Left renal pelvis (tissue), 4 donors: ENCODE results near the gene FSIP1. TPM values are rescaled to one million over a fixed set of nuclear protein-coding genes. Genes with fewer than 3 reads are reported as not detected.

ENCODE experiments used
- DNase-seq, 4 donors: peaks; one replicate each; pipeline ENCODE4 v3.0.0-alpha.2; 2013; ENCODE audit warnings: low read depth in 4 of 4, low spot score in 3 of 4
- polyA plus RNA-seq, 4 donors: library from polyadenylated mRNA; unstranded; fragments of 120-200 nt; gene quantifications; one replicate each; pipeline ENCODE4 v1.2.1, GENCODE V29; 2013; ENCODE audit not compliant: insufficient read length in 4 of 4

FSIP1 gene
- polyA plus RNA-seq, 4 donors = 0.26 to 4.0 (median 1.8) TPM

DNA sequence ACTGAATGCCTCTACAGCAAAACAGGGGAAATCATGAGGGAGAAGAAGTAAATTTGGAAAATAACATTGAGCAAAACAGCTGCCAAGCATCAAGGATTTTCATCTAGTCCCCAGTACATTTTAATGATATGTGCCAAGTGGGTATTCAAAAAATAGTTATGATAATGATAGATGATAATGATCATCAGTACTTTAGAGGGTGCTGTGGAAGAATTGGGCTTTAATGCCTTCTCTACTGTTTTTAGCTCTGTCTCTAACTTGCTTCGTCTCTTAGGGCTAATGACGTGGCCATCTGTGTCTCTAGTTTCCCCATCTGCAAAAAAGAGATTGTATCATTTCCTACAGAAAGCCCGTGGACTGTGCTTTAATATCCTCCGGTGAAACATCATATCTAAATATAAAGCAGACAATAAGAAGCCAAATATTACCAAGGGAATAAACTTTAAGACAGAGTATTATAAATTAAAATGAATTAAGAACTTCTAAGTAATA lies 10.2 kb upstream of the FSIP1 start:
- no peak for DNase-seq

- no peak for DNase-seq
Measured at GRCh38 chr15:39792025-39792843, 9.6 kb upstream of the FSIP1 start.

DNA sequence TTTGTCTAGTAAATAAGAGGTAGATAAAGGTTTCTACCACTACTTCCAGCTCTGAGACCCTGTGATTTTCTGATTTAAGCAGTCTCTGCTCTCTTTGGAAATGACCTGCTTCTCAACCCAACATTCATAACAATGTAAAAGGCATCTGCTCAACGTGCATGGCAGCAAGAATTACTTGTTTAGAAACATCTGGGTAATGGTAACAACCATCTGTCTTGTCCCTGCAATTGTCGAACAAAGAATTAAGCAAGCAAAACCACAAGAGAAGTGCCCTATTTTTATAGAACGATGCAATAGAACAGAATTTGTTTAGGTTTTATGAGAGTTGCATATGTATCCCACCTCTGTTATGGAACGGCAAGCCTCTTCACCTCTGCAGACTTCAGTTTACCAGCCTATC lies 7.1 kb upstream of the FSIP1 start:
- DNase-seq = no peak

GRCh38 chr15:39788800-39789565 lies 6.3 kb upstream of the FSIP1 start:
- DNase-seq = no peak

DNA sequence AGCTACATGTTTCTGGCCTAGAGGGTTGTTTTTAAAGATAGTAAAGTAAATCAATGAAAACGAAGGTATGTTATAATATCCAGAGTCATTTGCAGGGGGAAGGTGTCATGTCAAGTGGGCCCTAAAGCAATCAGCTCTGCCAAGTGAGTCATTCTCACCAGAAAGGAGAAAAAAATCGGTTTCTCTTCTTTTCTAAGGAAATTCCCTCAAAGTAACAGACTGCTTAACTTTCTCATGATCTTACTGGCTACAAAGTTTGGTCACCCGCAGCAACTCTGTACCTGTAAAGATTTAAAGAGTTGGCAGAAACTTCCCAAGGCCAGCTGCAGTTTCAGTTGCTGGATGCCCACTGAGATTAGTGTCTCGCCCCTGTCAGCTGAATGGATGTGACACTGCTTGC lies 5.5 kb upstream of the FSIP1 start:
- DNase-seq = no peak

DNA sequence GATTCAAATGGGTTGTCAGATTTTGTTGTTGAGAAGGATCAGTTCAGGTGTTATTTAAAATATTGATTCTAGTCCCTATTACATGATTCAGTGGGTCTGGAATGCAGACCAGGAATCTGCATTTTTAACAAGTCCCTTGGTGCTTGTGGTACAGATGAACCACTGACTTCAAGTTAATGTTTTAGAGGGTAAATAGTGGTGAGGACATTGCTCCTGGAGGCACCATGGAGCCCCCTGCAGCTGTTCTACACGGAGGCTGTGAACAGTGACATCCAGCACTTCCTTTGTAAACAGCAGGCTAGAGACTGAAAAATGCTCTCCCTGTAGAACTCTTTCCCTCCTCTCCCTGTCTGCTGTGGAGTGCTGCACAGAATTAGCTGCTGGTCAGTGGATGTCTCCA lies 4.8 kb upstream of the FSIP1 start:
- no peak for DNase-seq

GRCh38 chr15:39786447-39787056 lies 3.9 kb upstream of the FSIP1 start:
- DNase-seq = peak in 2 of 4 donors; percentile 33 to 47

DNA sequence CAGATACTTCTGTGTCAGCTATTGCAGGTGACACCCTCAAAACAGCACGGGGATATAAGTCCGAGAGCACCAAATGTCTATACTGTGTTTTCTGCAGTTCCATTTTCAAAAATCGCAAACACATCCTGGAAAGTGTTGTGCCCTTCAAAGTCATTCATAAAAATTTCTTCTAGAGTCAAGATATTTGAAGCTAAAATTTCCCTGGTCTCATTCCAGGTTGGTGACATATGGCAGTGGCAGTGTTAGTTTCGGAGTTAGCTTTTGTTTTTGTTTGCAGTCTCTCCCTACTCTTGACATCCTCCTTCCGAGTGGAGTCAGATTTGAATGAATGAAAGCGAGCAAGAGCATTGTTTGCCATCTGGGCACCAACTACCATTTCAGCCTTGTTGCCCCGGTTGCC lies 3.2 kb upstream of the FSIP1 start:
- no peak for DNase-seq

- DNase-seq = no peak
Measured at GRCh38 chr15:39785139-39785538, 2.5 kb upstream of the FSIP1 start.

- no peak for DNase-seq
Measured at GRCh38 chr15:39784638-39785037, 2.0 kb upstream of the FSIP1 start.

- no peak for DNase-seq
Measured at GRCh38 chr15:39784125-39784524, 1.5 kb upstream of the FSIP1 start.

- DNase-seq = no peak
Measured at GRCh38 chr15:39783244-39783820, 691 bp upstream of the FSIP1 start.

DNA sequence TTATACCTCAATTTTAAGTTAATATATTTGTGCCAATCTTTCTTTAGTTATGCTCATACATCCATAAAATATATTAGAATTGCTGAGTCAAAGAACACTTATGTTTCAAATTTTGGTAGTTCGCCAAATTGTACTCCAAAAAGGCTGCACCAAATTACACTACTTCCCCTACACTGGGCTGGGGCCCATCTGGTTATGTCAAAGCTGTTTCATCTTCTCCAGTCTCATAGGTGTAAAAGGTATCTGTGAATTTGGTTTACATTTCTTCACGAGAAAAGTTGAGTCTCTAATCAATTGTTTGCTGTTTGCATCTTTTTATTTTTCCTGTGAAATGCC lies 706 bp downstream of the FSIP1 start:
- no peak for DNase-seq

DNA sequence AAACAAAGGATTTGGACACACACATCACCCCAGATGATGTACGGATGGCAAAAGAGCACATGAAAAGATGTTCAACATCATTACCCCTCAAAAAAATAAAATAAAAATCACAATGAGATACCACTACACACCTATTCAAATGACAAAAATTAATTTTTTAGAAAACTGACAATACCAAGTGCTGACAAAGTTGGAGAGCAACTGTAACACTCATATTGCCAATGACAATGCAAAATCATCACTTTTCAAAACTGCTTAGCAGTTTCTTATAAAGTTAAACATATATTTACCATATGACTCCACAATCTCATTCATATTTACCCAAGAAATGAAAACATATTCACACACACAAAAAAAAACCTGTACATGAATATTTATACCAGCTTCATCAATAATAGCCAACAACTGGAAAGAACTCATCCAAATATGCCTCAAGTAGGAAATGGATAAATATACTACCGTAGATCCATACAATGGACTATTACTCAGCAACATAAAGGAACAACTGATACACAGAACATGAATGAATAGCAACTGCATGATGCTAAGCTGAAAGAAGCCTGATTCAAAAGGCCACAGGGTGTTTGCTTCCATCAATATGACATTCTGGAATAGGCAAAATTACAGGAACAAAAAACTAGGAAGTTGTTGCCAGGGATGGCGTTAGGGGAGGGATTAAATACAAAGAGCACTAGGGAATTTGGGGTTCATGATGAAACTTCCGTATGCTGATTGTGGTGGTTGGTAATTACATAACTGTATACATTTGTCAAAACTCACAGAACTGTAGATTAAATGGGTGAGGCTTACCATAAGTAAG lies 1.3 kb downstream of the FSIP1 start:
- DNase-seq = no peak

DNA sequence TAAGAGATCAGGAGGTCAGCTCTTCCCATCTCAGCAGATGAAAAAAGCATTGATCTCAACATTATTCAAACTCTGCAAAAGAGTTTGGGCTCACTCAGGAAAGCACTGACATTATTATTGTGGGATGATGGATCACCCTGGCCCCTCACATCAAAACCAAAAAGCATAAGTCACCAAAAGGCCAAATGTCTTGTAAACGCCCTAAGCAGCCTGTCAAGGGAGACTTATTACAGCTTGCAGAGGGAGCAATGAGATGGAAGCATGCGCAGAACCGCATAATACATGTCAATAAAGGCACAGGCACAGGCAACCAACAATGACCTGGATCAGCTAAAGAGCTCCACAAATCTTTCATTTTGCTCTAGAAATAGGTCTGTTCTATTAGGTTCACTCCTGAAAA lies 4.6 kb downstream of the FSIP1 start:
- DNase-seq = peak in 1 of 4 donors; percentile 30

- DNase-seq = no peak
Measured at GRCh38 chr15:39777496-39777895, 5.1 kb downstream of the FSIP1 start.

- DNase-seq = no peak
Measured at GRCh38 chr15:39776068-39776467, 6.6 kb downstream of the FSIP1 start.

DNA sequence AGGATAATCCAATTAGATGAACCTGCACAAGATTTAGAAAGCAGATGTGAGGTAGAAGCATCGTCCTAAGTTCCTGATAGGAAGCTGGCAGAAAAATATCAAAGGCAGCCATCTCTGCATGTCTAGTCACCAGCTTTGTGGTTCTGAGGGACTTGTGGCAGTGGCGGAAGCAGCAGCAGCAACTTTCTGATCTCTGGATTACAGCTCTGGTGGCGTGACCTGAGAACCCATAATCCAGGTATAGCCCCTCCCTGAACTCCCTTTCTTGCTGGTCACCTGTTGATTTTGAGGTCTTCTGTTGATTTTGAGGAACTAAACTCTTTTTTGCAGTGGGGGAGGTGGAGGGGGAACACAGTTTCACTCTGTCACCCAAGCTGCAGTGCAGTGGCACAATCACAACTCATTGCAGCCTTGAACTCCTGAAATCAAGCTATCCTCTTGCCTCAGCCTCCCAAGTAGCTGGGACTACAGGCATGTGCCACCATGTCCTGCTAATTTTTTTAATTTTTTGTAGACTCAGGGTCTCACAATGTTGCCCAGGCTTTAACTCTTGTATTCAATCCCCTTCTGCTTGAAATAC lies 7.9 kb downstream of the FSIP1 start:
- DNase-seq = no peak

DNA sequence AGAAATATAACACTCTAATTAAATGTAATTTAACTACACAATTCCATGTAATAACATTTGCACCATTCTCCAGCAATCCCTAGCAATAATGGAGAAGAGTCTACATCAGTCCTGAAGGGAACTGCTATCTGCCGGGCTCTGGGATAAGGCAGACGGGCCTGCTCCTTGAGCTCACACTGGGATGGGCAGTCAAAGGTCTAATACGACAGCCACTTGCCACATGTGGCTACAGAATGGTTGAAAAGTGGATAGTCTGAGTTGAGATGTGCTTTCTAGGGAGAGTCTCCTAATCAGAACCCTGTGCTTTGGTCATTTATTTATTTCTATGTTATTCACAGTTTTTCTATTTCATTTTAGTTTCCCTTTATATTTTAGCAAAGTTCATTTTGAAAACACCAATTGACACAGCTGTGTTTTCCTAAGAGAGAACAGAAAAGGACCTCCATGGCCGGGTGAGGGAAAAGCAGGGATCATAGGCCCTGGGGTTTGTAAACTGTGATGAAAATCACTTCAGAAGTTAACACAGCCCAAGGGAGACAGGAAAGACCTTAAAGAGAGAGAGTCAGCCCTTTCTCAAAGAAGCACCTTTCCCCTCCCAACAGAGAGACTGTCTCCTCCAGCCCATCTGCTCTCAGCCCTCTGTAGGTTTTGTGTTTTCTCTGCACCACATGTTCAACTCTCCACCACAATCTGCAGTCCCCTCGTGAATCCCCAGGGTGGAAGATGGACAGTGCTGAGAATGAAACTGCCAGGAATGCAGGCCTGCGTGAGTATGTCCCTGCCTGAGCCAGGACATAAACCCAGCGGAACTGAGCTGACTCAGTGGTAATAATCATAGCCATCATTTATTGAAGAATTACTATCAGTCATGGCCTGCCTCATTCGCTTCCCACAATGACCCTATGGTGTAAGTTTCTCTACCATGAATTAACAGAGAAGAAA lies 11.6 kb downstream of the FSIP1 start:
- no peak for DNase-seq
